Measurements from ENCODE around the gene LHX6.

The LHX6 gene

DNA sequence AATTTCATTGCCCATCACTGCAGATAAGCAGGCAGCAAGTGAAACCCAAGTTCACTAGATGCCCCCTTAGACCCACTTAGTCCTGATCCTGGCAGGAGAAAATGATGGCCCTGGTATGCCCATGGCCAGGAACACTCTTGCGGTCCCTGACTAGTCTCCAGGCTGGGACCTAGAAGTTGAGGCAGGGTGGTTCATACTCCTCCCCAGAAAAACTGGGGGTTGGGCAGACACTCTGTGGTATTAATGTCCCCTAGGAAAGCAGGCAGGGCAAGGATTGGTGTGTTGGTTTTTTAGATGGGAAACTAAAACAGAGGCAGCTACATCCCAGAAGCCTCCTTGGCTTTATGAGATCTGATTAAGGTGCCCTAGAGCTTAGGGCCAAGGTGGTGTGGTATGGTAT, 13.1 kb downstream of the LHX6 start:
- DNase-seq (ENCODE audit: low spot score) = no peak

DNA sequence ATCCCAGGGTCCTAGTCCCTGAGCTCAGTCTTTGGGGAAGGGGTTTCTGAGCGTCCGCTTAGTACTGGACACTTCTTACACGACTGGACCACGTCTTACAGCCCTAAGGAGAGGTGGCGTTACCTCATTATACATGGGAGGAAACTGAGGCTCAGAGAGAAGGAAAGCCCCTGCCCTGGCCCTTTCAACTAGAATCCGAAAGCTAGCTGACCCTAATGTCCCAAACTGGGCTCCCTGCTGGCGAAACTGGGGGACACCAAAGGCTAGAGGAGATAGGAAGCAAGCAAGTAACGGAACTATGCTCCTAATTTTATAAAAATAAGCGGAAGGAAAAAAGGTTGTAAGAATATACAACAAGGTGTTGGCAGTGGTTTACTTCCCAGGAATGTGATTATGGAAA, 14.2 kb downstream of the LHX6 start:
- no peak for DNase-seq (ENCODE audit: low spot score)

DNA sequence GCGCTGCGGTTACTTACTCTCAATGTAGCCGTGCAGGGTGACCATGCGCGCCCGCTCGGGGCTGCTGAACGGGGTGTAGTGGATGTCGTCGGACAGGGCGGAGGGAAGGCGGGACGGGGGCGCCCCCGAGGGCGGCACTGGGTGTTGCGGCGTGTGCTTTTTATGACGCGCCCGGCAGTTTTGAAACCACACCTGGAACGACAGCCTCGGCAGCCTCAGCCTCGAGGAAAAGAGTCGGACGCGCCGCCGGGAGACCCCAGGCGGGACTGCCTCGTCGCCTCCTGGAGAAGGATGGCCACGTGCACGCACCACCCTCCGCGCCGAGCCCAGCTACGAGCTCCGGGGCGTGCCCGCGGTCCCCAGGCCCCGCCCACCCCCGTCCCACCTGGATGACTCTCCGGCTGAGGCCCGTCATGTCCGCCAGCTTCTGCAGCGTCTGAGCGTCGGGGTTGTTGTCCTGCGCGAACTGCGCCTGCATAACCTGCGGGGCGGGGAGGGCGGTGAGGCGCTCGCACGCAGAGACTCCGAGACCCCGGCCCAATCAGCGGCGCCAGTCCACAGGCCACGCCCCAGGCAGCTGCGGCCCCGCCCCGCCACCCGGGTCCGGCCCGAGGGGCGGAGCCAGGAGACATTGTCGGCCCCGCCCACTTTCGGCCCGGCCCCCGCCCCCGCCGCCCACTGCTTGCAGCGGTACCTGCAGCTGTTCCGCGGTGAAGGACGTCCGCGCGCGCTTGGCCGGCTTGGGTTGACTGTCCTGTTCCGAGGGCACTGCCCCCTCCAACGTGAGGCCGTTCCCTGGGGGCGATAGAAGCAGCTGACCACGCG, 15.0 kb downstream of the LHX6 start:
- peak; percentile 83 for DNase-seq (ENCODE audit: low spot score)

GRCh38 chr9:122213102-122213588, 15.6 kb downstream of the LHX6 start:
- no peak for DNase-seq (ENCODE audit: low spot score)

DNA sequence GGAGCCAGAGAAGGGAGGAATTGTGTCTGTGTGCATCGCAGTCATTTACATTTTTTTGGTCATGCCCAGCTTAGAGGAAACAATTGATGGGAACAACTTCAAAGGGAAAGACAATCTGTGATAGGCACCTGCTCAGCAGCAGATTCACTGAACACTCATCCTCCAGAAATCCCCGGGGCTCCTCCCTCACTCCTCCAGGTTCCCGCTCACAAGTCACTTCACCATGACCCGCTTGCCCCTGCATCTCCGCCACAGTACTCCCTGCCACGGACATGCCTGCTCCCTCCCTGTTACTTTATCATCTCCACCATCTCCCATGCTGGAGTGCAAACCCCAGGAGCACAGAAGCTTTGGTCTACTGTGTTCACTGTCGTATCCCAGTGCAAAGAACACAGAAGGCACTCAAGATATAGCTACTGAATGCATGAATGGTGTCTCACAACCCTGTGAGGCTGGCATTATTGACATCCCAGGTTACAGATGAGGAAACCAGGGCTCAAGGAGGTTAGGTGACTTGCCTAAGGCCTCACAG, 16.2 kb downstream of the LHX6 start:
- no peak for DNase-seq (ENCODE audit: low spot score)

- DNase-seq (ENCODE audit: low spot score) = no peak
These were observed 19.3 kb downstream of the LHX6 start for GRCh38 chr9:122209451-122209850.

GRCh38 chr9:122207096-122207495, 21.7 kb downstream of the LHX6 start:
- no peak for DNase-seq (ENCODE audit: low spot score)

DNA sequence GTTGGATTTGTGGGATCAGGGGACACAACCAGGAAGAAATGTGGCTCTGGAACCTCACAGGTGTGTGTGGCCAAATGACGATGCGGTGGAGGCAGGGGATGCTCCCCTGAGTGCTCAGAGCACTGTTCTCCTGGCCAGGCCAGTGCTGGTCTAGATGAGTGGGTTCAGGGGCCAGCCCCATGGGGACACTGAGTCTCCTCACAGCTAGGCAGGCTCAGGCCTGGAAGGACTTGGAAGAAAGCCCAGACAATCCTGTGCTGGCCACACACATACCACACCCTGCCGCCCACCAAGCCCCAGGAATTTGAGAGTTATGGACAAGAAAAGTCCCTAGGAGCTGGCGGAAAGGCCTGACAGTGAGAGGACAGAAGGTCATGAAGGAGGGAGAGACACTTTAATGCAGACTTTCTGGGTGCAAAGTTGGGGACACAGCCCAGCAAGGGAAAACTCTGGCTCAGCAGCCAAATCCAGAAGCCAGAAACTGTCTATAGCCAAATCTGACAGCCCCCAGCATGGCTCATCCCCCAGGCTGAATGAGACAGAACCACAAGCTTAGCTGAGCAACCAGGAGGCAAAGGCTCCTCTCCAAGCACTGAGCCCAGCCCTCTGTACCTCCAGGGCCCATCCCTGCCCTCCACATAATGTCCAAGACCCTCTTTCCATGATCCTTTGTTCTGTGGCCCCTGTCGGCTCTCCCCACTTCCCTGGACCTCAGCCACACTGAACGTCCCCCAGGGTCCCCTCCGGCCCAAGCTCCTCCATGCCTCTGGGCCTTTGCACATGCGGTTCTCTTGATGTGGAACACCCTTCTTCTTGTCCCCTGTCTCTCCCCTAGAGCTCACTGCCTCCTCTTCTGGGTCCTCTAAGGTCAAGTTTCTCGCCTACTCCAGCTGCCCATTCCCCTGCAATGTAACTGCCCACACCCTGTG, 22.4 kb downstream of the LHX6 start:
- peak; percentile 64 for DNase-seq (ENCODE audit: low spot score)

GRCh38 chr9:122205176-122205575, 23.6 kb downstream of the LHX6 start:
- DNase-seq (ENCODE audit: low spot score) = no peak

DNA sequence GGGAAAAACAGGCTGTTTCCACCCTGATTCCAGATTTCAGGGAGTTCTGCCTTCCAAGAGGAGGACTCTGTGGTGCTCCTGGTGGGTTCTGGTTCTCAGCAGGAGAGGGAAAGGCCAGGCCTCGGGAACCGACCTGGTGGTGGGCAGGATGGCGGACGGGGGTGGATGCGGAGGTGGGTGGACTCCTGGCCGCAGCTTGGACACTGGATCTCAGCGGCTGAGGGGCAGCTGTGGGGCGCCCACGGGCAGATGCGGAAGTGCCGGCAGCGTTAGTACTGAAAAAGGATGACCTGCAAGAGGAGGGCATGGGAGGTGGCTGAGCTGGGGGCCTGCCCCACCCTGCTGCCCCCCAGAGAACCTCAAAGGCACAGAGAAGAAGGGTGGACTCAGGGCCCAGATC, 24.3 kb downstream of the LHX6 start:
- no peak for DNase-seq (ENCODE audit: low spot score)

DNA sequence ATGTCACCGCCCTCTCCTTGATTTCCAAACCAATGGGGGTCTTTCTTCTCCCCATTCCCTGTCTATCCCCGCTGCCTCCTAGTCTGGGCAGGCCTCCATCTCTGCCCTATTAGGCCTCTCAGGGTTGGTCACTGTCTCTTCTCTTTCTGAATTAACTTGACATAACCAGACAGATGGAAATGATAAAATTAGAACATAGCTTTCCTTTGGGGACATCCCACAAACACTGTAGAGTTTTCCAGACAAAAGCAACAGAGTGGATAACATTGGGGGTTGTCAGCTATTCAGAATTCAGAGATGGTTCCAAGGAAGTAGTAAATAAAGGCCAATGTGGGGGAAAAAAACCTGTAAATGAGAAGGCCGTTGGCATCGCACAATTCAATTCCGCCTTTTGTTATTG, 24.7 kb downstream of the LHX6 start:
- no peak for DNase-seq (ENCODE audit: low spot score)

DNA sequence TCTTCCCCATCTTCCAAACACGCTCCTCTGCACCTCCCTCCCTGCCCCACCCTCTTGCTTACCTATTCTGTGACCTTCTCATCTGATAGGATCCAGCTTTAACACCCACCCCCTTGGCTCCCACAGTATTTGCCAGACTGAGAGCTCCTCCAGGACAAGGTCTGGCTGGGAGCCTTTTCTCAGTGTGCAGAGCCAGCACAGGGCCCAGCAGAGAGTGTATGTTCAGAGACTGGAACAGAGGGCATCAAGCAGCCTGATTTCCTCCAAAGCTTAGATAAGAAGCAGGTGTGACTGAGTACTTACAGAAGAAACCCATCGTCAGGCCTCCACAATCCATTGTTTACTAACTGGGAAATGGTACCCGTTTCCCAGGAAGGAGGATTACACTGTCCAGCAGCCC, 26.6 kb downstream of the LHX6 start:
- DNase-seq (ENCODE audit: low spot score) = no peak

DNA sequence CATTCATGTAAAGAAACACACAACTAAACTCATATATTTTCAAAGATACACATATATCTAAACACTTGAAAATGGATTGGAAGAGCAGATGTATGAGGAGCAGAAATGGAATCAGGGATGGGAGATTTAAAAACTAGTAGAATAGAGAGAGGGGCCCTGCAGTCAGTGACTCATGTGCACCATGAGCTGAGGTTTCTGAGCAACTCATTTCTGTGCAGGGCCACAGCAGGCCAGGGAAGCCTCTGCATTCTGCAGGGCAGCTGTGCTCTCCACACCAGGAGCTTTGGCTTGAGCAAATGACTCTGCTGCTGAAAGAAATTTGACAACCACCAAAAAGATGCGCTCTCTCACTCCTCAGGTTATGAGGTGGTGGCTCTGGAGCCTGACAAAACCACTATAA, 27.1 kb downstream of the LHX6 start:
- no peak for DNase-seq (ENCODE audit: low spot score)

- DNase-seq (ENCODE audit: low spot score) = no peak
These were observed 27.7 kb downstream of the LHX6 start for GRCh38 chr9:122200960-122201595.

DNA sequence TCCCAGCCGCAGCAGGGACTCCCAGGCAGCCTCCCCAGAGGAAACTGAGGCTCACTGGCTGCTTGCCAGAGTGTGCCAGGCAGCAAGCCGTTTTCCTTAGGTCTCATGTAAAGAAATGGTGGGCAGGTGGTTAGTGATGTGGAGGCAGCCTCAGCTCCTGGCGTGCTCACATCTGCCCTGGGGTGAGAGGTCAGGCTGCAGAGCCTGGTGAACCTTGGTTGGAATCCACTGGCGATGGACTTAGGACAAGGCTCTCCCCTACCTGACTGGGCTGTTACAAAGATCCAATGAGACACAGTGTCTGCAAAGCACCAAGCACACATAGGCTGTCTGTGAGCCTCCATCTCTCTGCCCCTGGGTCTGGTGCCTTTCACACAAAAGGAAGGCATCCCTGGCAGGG, 30.9 kb downstream of the LHX6 start:
- no peak for DNase-seq (ENCODE audit: low spot score)

DNA sequence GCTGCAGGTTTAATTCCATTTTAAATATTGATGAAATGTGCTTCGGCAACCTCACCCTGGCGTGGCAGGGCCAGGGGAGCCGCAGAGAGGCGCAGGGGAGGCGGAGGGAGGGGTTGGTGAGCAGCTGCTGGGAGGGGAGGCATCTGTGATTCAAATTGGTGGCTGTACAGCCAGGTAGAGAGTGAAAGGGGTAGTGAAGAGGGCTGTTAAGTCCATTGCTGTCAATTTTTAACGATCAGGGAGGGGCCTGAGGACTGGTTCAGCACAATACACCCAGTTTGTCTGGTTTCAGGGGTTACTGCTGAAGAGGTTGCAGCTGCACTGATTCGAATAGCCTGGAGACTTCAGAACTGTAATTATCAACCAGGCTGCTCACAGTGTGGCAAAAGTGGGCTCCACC, 31.3 kb downstream of the LHX6 start:
- DNase-seq (ENCODE audit: low spot score) = no peak

DNA sequence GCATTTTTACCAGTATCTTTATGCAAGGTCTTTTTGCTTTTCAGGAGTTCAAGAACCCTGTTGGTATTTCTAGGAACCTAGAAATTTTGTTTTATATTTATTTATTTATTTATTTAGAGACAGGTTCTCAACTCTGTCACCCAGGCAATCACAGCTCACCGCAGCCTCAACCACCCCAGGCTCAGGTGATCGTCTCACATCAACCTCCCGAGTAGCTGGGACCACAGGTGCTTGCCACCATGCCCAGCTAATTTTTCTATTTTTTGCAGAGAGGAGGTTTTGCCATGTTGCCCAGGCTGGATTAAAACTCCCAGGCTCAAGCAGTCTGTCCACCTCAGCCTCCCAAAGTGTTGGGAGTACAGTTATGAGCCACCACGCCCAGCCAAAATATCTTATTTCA, 32.9 kb downstream of the LHX6 start:
- no peak for DNase-seq (ENCODE audit: low spot score)

DNA sequence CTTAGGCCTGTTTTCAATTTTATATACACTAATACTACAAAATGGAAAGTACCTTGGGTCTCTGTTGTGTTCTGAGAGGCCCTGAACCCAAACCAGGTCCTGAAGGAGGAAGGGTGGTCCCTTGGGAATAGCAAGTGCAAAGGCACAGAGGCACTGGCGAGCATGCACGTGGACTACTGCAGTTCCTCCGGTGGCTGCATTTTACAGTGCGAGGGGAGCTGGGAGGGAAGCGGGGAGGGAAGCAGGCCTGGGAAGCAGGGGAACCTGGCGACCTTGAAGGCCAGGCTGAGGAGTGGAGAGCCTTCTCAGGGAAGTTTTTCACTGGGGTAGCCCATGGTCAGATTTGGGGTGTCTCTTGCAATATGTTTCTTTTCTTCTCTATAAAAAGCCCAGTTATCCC, 35.1 kb downstream of the LHX6 start:
- DNase-seq (ENCODE audit: low spot score) = no peak

DNA sequence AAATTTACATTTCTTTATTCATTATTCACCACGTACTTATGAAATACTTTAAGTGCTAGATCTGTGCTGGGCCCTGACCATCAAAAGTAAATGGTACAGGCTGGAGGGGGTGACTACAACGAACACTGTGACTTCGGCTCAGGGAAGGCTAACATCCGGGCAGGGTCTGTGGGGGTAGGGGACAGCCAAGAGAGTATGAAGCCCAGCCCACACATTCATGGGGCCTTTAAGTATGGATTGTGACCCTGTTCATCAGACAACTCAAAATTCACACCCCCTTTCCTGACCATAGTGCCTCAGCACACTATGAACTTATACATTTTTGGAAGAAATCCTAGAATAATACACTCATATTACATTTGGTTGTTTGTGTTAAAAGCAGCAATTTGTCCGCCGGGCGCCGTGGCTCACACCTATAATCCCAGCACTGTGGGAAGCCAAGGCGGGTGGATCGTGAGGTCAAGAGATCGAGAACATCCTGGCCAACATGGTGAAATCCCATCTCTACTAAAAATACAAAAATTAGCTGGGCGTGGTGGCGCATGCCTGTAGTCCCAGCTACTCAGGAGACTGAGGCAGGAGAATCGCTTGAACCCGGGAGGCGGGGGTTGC, 35.7 kb downstream of the LHX6 start:
- no peak for DNase-seq (ENCODE audit: low spot score)

DNA sequence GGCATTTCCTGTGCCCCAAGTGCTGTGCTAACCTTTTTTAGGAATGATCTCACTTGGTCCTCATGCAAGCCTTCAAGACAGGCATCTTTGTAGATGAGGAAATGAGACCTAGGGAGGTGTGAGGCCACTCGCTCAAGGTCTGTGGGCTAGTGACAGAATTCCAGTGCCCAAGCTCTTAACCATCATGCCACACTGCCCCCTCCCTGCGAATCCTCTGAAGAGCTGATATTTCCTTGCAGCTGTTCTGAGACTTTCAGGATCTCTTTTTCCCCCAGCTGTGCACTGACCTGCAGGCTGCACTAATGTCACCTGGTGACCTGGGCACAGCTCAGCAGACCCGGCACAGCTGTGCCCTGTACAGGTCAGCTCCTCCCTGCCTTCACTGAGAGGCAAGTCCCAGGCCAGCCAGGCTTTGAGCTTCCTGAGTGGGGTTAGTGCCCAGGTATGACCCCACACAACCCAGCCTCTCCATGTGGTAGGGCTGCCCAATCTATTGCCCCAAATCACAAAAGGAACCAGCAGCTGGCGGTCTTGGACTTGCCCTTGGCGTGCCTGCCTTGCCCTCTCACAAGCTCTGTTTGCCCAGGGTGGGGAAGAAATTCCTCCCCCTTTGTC, 36.4 kb downstream of the LHX6 start:
- DNase-seq (ENCODE audit: low spot score) = no peak

DNA sequence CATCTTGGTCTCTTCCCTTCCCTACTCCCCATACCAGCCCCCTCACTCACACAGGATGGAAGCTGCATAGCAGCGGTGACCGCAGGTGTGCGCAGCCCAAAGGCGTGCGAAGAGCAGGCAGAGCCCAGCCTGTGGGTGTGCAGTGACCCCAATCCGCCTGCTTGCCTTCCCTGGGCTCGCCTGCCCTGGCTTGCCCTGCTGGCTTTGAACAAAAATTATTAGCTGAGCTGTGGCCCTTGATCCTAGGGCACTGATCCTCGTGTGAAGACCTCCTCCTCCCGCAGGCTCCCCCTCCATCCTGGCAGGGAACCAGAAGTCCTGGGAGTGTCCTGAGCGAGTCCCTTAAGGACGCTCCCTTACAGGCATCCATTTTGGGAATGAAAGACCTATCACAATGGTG, 37.2 kb downstream of the LHX6 start:
- DNase-seq (ENCODE audit: low spot score) = no peak
